ENCODE measurements around the gene ZNF224. TPM values are rescaled to one million over a fixed set of nuclear protein-coding genes. Genes with fewer than 3 reads are reported as not detected.

ZNF224 gene
- total RNA-seq, 4 donors from 2014 or later, result 37.1 to 49.7 (median 44.2) TPM

DNA sequence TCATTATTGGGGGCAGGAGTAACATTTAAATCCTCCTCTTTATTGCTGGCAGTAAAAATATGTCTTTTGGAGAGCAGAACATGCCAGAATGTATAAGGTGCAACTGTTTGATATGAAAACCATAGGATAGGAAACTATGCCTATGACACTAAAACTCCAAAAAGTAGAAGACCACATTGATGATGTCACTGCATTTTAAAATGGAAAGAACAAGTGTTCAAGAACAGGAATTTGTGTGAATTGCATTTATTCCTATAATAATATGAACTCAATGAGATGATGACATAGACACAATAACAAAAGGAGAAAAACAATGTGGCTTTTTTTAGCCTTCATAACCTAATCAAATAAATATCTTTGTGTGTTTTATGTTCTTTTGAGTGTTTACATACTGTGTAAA is 15.3 kb downstream of the ZNF224 start:
- Histone ChIP-seq H3K9me3 (peaks cover 44 to 68% of the 10 kb centered on the region in 2 donors), H3K27me3 (no peaks in the 10 kb centered on the region), H3K4me3 (no peak overlapping the region), H3K36me3 (peaks cover 0 to 35% (median 16%) of the 10 kb centered on the region in 4 donors), H3K4me1 (peaks cover 0 to 18% (median 9%) of the 10 kb centered on the region in 4 donors), H3K27ac (no peak overlapping the region)
- no peak for DNase-seq
- intact Hi-C loops (cut with DNase I; ENCODE audit: low total_unique reads) (loop anchor here (10.0 kb wide), 1 partner anchor 55 kb away; the partner anchor contains the start of gene ZNF226), in situ Hi-C loops (cut with MboI; ENCODE audit: low pct_ligation_motif_present in 1 of 4, low pct_unique_long_range_greater_than_20kb in 1 of 4, low sequenced_read_pairs in 3 of 4) (no loop called here)
- TF ChIP-seq POLR2A (IDR thresholded peaks at IDR 0.05) (no peak), CTCF (IDR thresholded peaks at IDR 0.05) (no peak), POLR2AphosphoS5 (IDR thresholded peaks at IDR 0.05) (no peak), EP300 (IDR thresholded peaks at IDR 0.05; ENCODE audit: low read depth) (no peak)

GRCh38 chr19:44111910-44112463 is 17.8 kb downstream of the ZNF224 start:
- Histone ChIP-seq H3K4me3 (peak overlapping the region in 3 of 4 donors; percentile 56 to 84 (median 83)), H3K27me3 (no peaks in the 10 kb centered on the region), H3K27ac (no peak overlapping the region), H3K36me3 (peaks cover 0 to 12% (median 6%) of the 10 kb centered on the region in 4 donors), H3K4me1 (peaks cover 0 to 21% (median 10%) of the 10 kb centered on the region in 4 donors), H3K9me3 (peaks cover 25 to 43% of the 10 kb centered on the region in 2 donors)
- TF ChIP-seq POLR2A (IDR thresholded peaks at IDR 0.05) (no peak), POLR2AphosphoS5 (IDR thresholded peaks at IDR 0.05) (no peak), CTCF (IDR thresholded peaks at IDR 0.05) (no peak), EP300 (IDR thresholded peaks at IDR 0.05; ENCODE audit: low read depth) (no peak)
- no peak for DNase-seq
- in situ Hi-C loops (cut with MboI; ENCODE audit: low pct_ligation_motif_present in 1 of 4, low pct_unique_long_range_greater_than_20kb in 1 of 4, low sequenced_read_pairs in 3 of 4), result no loop called here
- intact Hi-C loops (cut with DNase I; ENCODE audit: low total_unique reads), result no loop called here
- 35 to 39% methylated on average over 11 to 17 of the region's 17 CpGs for WGBS, 2 donors (ENCODE audit: low coverage in 1 of 2)

- peaks cover 0 to 12% (median 4%) of the 10 kb centered on the region in 4 donors for H3K36me3 ChIP-seq
- intact Hi-C loops (cut with DNase I; ENCODE audit: low total_unique reads), result no loop called here
- peak overlapping the region; percentile 54 to 83 (median 60) for H3K27ac ChIP-seq
- H3K9me3 ChIP-seq, result peaks cover 18 to 35% of the 10 kb centered on the region in 2 donors
- peaks cover 0 to 21% (median 10%) of the 10 kb centered on the region in 4 donors for H3K4me1 ChIP-seq
- TF ChIP-seq EP300 (IDR thresholded peaks at IDR 0.05; ENCODE audit: low read depth) (no peak), POLR2A (IDR thresholded peaks at IDR 0.05) (no peak), POLR2AphosphoS5 (IDR thresholded peaks at IDR 0.05) (no peak), CTCF (IDR thresholded peaks at IDR 0.05) (peak in 2 of 5 experiments; percentile 30 to 33)
- no peaks in the 10 kb centered on the region for H3K27me3 ChIP-seq
- 0 to 3% methylated on average over 9 to 11 of the region's 11 CpGs for WGBS, 2 donors (ENCODE audit: low coverage in 1 of 2)
- peak overlapping the region; percentile 4 to 84 (median 70) for H3K4me3 ChIP-seq
- DNase-seq, result no peak
- in situ Hi-C loops (cut with MboI; ENCODE audit: low pct_ligation_motif_present in 1 of 4, low pct_unique_long_range_greater_than_20kb in 1 of 4, low sequenced_read_pairs in 3 of 4), result no loop called here
Observed at GRCh38 chr19:44112802-44113137, 18.6 kb downstream of the ZNF224 start.

DNA sequence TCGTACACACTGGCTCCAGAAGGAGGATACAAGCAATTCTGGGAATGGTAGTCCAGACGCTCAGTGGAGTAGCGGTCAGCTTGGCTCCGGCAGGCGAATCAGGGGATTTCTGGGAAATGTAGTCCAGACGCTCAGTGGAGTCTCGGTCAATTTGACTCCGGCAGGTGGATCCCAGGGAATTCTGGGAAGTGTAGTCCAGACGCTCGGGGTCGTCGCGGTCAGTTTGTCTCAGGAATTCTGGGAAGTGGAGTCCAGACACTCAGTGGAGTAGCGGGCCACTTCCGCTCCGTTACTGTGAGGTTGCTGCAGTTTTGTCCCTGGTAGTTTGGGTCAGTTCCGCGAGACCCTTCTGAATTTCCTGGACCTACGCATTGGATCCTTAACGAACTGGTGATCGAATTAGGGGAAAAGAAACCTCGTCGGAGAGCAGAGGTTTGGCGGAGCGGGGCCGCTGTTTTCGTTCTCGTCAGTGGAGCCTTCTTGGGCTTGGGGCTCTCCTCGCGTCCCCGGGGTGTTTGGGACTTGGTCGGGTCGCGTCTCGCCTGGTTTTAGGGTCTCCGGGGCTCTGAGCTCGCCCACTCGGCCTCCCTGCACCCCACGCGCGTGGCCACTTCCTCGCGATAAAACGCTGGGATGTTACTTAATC is 19.1 kb downstream of the ZNF224 start, which contains the start of gene ZNF225:
TSS of gene ZNF225 (plus strand) at position 262 of the 646 bp plus-strand sequence. CDS start 2,429 bp downstream, outside the sequence.
- Histone ChIP-seq H3K4me3 (peak within 1 kb of the TSS; percentile 56 to 84 (median 76)), H3K4me1 (peaks cover 0 to 21% (median 10%) of the 10 kb centered on the region in 4 donors), H3K27me3 (no peaks in the 10 kb centered on the region), H3K27ac (peak within 1 kb of the TSS; percentile 63 to 85 (median 80)), H3K36me3 (peaks cover 0 to 14% (median 4%) of the 10 kb centered on the region in 4 donors), H3K9me3 (peaks cover 14 to 30% of the 10 kb centered on the region in 2 donors)
- in situ Hi-C loops (cut with MboI; ENCODE audit: low pct_ligation_motif_present in 1 of 4, low pct_unique_long_range_greater_than_20kb in 1 of 4, low sequenced_read_pairs in 3 of 4), result no loop called here
- TF ChIP-seq POLR2AphosphoS5 (IDR thresholded peaks at IDR 0.05) (peak; percentile 58 to 73 (median 60)), POLR2A (IDR thresholded peaks at IDR 0.05) (no peak), EP300 (IDR thresholded peaks at IDR 0.05; ENCODE audit: low read depth) (no peak), CTCF (IDR thresholded peaks at IDR 0.05) (peak in 1 of 5 experiments; percentile 0)
- peak; percentile 96 for DNase-seq
- intact Hi-C loops (cut with DNase I; ENCODE audit: low total_unique reads), result no loop called here
- 0 to 1% methylated on average over 6 to 34 of the region's 44 CpGs for WGBS, 2 donors (ENCODE audit: low coverage in 1 of 2)
